T-helper 9 cell (primary cell): ENCODE measurements around the gene GPR156.
"Not testable (repeated sequence)": the region's sequence is repeated elsewhere in the genome, so short reads cannot be mapped to it uniquely, and the experiment has no call there.

Source experiments
- DNase-seq: peaks from one replicate; pipeline ENCODE4 v3.0.0-alpha.2; 2020

The GPR156 gene

GRCh38 chr3:120157113-120157512 is 127.9 kb downstream of the GPR156 start:
- no peak for DNase-seq

GRCh38 chr3:120156699-120157098 is 128.3 kb downstream of the GPR156 start:
- no peak for DNase-seq

- not testable (repeated sequence) for DNase-seq
Measured at GRCh38 chr3:120155694-120156093, 129.3 kb downstream of the GPR156 start.

- DNase-seq: no peak
Measured at GRCh38 chr3:120155108-120155507, 129.9 kb downstream of the GPR156 start.

- no peak for DNase-seq
Measured at GRCh38 chr3:120153294-120153693, 131.7 kb downstream of the GPR156 start.

- DNase-seq: no peak
Measured at GRCh38 chr3:120151791-120152190, 133.2 kb downstream of the GPR156 start.

- DNase-seq: no peak
Measured at GRCh38 chr3:120148187-120148949, 136.7 kb downstream of the GPR156 start.

- peak; percentile 23 for DNase-seq
Measured at GRCh38 chr3:120147072-120147871, 137.8 kb downstream of the GPR156 start.

DNA sequence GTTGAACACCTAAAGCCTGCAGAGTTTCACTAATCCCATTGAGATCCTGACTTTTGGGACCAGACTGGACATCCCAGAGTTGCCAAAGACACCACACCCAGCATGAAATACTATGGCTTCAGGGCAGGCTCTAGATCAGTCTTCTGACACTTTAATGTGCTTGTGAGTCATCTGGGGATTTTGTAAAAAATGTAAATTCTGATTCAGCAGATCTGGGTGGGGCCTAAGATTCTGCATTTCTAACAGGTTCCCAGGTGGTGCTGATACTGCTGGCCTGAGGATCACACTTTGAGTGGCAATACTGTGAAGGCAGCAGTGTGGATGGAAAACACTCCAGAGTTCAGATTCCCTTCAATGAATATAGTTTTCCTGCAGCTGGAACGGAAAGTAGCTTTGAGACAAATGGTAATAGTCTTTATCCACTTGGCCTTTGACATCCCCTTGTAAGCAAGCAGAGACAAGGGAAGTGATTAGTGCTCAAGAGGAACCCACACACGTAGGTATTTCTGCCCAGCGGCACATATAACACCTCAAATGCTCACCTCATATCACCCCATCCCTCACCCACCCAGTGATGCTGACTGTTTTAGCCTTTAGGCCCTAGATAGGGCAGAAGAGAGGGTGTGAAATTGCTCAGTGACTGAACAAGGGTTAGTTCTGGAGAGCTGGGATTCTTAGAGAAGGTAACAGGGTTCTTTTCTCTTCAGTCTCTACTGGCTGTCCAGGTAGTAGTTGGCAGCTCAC is 139.3 kb downstream of the GPR156 start:
- DNase-seq: no peak

- no peak for DNase-seq
Measured at GRCh38 chr3:120144267-120144666, 140.8 kb downstream of the GPR156 start.

DNA sequence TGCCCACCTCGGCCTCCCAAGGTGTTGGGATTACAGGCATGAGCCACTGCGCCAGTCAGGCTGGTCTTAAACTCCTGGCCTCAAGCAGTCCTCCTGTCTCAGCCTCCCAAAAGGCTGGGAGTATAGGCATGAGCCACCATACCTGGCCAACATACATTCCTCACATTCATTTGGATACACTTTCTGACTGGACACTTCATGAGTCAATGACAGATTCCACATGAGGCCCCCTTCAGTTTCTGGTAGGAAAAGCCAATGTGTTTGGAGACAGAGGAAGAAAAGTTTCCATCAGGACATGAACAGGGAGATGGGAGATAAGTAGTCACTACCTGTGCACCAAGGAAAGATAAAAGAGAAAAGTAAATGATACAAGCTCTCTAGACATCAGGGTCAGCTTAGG is 141.3 kb downstream of the GPR156 start:
- no peak for DNase-seq

DNA sequence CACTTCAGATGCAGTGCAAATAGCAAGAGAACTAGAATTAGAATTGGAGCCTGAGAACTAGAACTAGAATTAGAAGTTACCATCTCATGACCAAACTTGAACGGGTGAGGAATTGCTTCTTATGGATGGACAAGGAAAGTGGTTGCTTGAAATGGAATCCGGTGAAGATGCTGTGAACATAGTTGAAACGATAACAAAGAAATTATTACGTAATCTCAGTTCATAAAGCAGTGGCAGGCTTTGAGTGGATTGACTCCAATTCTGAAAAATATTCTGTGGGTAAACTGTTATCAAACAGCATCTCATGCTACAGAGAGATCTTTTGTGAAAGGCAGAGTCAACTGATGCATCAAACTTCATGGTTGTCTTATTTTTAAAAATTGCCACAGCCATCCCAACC is 142.8 kb downstream of the GPR156 start:
- DNase-seq: no peak

DNA sequence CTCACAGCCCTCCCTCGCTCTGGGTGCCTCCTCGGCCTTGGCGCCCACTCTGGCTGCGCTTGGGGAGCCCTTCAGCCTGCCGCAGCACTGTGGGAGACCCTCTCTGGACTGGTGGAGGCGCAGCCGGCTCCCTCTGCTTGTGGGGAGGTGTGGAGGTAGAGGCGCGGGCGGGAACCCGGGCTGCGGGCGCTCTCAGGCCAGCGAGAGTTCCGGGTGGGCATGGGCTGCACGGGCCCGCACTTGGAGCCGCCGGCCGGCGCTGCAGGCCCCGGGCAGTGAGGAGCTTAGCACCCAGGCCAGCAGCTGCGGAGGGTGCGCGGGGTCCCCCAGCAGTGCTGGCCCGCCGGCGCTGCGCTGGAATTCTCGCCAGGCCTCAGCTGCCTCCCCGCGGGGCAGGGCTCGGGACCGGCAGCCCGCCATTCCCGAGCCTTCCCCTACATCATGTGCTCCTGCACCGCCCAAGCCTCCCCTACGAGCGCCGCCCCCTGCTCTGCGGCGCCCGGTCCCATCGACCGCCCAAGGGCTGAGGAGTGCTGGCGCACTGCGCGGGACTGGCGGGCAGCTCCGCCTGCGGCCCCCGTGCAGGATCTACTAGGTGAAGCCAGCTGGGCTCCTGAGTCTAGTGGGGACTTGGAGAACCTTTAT is 144.8 kb downstream of the GPR156 start:
- DNase-seq: no peak

DNA sequence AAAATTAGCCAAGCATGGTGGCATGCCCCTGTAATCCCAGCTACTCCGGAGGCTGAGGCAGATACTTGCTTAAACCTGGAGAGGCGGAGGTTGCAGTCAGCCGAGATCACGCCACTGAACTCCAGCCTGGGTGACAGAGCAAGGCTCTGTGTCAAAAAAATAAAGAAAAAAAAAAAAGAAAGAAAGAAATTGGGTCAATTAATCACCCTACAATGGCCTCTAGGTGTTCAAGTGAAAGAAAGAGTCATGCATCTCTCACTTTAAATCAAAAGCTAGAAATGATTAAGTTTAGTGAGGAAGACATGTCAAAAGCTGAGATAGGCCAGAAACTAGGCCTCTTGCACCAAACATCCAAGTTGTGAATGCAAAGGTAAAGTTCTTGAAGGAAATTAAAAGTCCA is 145.9 kb downstream of the GPR156 start:
- no peak for DNase-seq

- no peak for DNase-seq
Measured at GRCh38 chr3:120137548-120137947, 147.5 kb downstream of the GPR156 start.

DNA sequence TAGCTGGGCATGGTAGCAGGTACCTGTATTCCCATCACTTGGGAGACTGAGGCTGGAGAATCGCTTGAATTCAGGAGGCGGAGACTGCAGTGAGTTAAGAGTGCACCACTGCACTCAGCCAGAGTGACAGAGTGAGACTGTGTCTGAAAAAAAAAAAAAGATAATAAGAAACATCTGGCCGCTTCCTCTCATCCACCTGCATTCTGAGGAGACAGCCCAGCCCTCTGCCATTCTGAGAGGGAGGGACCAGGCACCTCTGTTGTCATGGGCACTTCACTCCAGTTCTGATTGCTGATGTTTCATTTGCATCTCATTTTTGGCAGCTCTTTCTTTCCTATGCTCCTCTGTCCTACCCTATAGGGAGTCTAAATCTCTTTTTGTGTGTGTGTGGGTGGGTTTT is 154.4 kb downstream of the GPR156 start:
- DNase-seq: no peak

DNA sequence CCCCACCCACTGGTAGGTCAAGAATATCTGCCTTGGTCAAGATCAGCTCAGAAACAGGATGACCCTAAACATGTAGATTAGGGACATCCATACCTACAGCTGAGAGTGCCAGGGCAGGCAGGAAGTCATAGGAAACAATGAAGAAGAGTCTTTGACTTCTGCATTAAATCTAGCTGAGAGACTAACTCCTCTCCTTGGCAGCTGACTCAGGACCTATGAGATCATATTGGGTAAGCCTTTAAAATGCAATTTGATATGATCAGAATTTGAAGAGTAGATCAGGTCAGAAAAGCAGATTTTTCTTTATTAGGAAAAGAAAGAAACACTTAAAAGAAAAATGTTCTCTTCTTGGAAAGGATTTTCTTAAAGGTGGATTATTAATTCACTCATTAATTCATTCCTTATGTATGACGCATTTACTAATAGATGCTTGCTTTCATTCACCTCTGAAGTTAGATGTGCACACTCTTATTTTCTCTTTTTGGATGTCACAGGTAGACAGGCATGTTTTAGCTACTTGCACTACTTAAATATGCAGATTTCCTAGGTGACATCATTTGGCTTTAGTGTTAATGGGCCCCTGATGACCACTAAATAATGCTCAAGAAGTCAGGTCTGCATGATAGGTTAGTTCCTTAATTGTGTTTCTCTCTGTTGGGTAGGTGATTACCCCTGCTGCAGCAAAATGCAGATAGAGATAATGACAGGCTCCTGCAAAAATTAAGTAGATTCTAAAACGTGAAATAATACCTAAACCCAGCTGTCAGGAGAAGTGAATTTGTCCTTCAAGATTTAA is 155.1 kb downstream of the GPR156 start:
- DNase-seq: no peak

DNA sequence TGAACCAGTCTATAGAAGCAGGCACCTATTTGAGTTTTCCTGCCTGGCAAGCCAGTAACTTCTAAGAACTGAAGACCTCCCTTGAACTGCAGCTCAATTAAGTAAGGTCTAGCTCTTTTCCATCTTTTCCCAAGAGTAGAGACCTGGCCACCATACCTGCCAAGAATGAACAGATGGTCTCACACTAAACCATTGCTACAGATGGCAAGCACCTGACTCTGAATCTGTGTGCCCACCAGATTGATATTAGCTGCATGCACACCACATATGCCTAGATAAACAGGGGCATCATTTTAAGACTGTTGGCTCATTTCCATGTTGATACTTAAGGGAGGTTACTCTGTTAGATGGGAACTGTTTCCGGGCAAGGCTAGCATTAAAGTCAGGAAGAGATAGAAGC is 156.0 kb downstream of the GPR156 start:
- no peak for DNase-seq

DNA sequence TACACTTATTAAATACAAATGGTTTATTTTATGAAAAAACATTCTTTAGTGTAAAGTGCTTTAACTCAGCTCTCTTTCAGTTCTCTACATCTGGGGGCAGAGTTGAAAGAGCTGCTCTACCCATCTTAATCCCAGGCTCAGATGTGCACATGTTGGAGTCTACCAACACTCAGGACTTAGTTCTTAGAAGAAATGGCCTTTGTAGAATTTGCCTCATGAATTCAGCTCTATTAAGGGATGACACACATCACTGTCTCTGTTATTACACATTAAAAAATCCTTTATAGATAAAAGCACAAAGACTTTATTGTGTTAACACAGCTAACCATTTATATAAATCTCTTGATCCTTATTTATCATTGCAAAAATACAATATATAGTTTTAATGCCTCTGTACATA is 159.0 kb downstream of the GPR156 start:
- no peak for DNase-seq

GRCh38 chr3:120119846-120120510 is 165.0 kb downstream of the GPR156 start:
- no peak for DNase-seq
